Dendritic cell treated with granulocyte-macrophage colony-stimulating factor and Interleukin-4, amounts not matched to agents 40 ng/mL and 50 ng/mL, for 4 days (primary cell): ENCODE data around the gene AREL1.

Source experiments
- H3K27ac Mint-ChIP-seq: one replicate; pipeline ENCODE4 v1.8.0; 2022; ENCODE audit warnings: mild to moderate bottlenecking, mixed read lengths
- H3K27me3 Mint-ChIP-seq: one replicate; pipeline ENCODE4 v1.8.0; 2022; ENCODE audit warnings: mild to moderate bottlenecking, mixed read lengths
- H3K36me3 Mint-ChIP-seq: one replicate; pipeline ENCODE4 v1.8.0; 2022; ENCODE audit warnings: low read depth, mixed read lengths
- H3K4me1 Mint-ChIP-seq: one replicate; pipeline ENCODE4 v1.8.0; 2022; ENCODE audit warnings: low read depth, mixed read lengths
- H3K4me3 Mint-ChIP-seq: one replicate; pipeline ENCODE4 v1.8.0; 2022; ENCODE audit warnings: mild to moderate bottlenecking, moderate library complexity, mixed read lengths
- H3K9me3 Mint-ChIP-seq: one replicate; pipeline ENCODE4 v1.8.0; 2022; ENCODE audit warnings: mixed read lengths
- intact Hi-C: fragments of 100-400 bp; cut with micrococcal nuclease; formaldehyde crosslinking; loops from one replicate; pipeline ENCODE4 v1.15.0; 2022

The AREL1 gene

GRCh38 chr14:74647678-74648461, 65.0 kb downstream of the AREL1 start:
- Mint-ChIP-seq H3K27ac (no peak overlapping the region), H3K9me3 (no peaks in the 10 kb centered on the region), H3K4me3 (no peak overlapping the region), H3K36me3 (no peaks in the 10 kb centered on the region), H3K27me3 (peaks cover 11% of the 10 kb centered on the region), H3K4me1 (peaks cover 13% of the 10 kb centered on the region)
- intact Hi-C loops = no loop called here

- no peaks in the 10 kb centered on the region for H3K36me3 Mint-ChIP-seq
- intact Hi-C loops = no loop called here
- H3K4me3 Mint-ChIP-seq = no peak overlapping the region
- no peaks in the 10 kb centered on the region for H3K9me3 Mint-ChIP-seq
- H3K27ac Mint-ChIP-seq = no peak overlapping the region
- H3K4me1 Mint-ChIP-seq = peaks cover 13% of the 10 kb centered on the region
- peaks cover 11% of the 10 kb centered on the region for H3K27me3 Mint-ChIP-seq
These were observed 65.7 kb downstream of the AREL1 start for GRCh38 chr14:74647061-74647677.

- intact Hi-C loops = no loop called here
- H3K27ac Mint-ChIP-seq = no peak overlapping the region
- H3K36me3 Mint-ChIP-seq = no peaks in the 10 kb centered on the region
- H3K4me1 Mint-ChIP-seq = peaks cover 13% of the 10 kb centered on the region
- no peak overlapping the region for H3K4me3 Mint-ChIP-seq
- H3K27me3 Mint-ChIP-seq = peaks cover 11% of the 10 kb centered on the region
- H3K9me3 Mint-ChIP-seq = no peaks in the 10 kb centered on the region
These were observed 67.0 kb downstream of the AREL1 start for GRCh38 chr14:74645756-74646470.

GRCh38 chr14:74645244-74645643, 67.6 kb downstream of the AREL1 start:
- Mint-ChIP-seq H3K4me1 (peaks cover 13% of the 10 kb centered on the region), H3K9me3 (no peaks in the 10 kb centered on the region), H3K27ac (no peak overlapping the region), H3K27me3 (peaks cover 11% of the 10 kb centered on the region), H3K36me3 (no peaks in the 10 kb centered on the region), H3K4me3 (no peak overlapping the region)
- intact Hi-C loops = no loop called here

GRCh38 chr14:74641601-74642391, 71.1 kb downstream of the AREL1 start:
- no peaks in the 10 kb centered on the region for H3K9me3 Mint-ChIP-seq
- no peak overlapping the region for H3K4me3 Mint-ChIP-seq
- peaks cover 14% of the 10 kb centered on the region for H3K4me1 Mint-ChIP-seq
- H3K27ac Mint-ChIP-seq = no peak overlapping the region
- H3K27me3 Mint-ChIP-seq = peaks cover 9% of the 10 kb centered on the region
- intact Hi-C loops = no loop called here
- no peaks in the 10 kb centered on the region for H3K36me3 Mint-ChIP-seq

GRCh38 chr14:74638966-74639365, 73.9 kb downstream of the AREL1 start:
- Mint-ChIP-seq H3K27ac (no peak overlapping the region), H3K4me1 (peaks cover 7% of the 10 kb centered on the region), H3K4me3 (no peak overlapping the region), H3K9me3 (no peaks in the 10 kb centered on the region), H3K36me3 (no peaks in the 10 kb centered on the region), H3K27me3 (peaks cover 9% of the 10 kb centered on the region)
- intact Hi-C loops = no loop called here

- peaks cover 7% of the 10 kb centered on the region for H3K4me1 Mint-ChIP-seq
- H3K36me3 Mint-ChIP-seq = no peaks in the 10 kb centered on the region
- H3K27ac Mint-ChIP-seq = no peak overlapping the region
- H3K27me3 Mint-ChIP-seq = peaks cover 10% of the 10 kb centered on the region
- intact Hi-C loops = no loop called here
- no peaks in the 10 kb centered on the region for H3K9me3 Mint-ChIP-seq
- H3K4me3 Mint-ChIP-seq = no peak overlapping the region
These were observed 74.8 kb downstream of the AREL1 start for GRCh38 chr14:74638066-74638465.

- Mint-ChIP-seq H3K4me1 (peaks cover 7% of the 10 kb centered on the region), H3K36me3 (no peaks in the 10 kb centered on the region), H3K27ac (no peak overlapping the region), H3K9me3 (no peaks in the 10 kb centered on the region), H3K4me3 (no peak overlapping the region), H3K27me3 (peaks cover 10% of the 10 kb centered on the region)
- intact Hi-C loops = no loop called here
These were observed 75.7 kb downstream of the AREL1 start for GRCh38 chr14:74637178-74637550.

- intact Hi-C loops = no loop called here
- Mint-ChIP-seq H3K27me3 (peaks cover 10% of the 10 kb centered on the region), H3K36me3 (no peaks in the 10 kb centered on the region), H3K4me1 (peaks cover 7% of the 10 kb centered on the region), H3K9me3 (no peaks in the 10 kb centered on the region), H3K27ac (no peak overlapping the region), H3K4me3 (no peak overlapping the region)
These were observed 76.3 kb downstream of the AREL1 start for GRCh38 chr14:74636424-74637177.

GRCh38 chr14:74635847-74636246, 77.0 kb downstream of the AREL1 start:
- H3K27me3 Mint-ChIP-seq = peaks cover 13% of the 10 kb centered on the region
- H3K36me3 Mint-ChIP-seq = no peaks in the 10 kb centered on the region
- intact Hi-C loops = no loop called here
- H3K9me3 Mint-ChIP-seq = no peaks in the 10 kb centered on the region
- H3K4me1 Mint-ChIP-seq = peaks cover 7% of the 10 kb centered on the region
- no peak overlapping the region for H3K27ac Mint-ChIP-seq
- H3K4me3 Mint-ChIP-seq = no peak overlapping the region

GRCh38 chr14:74634964-74635363, 77.9 kb downstream of the AREL1 start:
- Mint-ChIP-seq H3K27ac (no peak overlapping the region), H3K4me1 (peaks cover 7% of the 10 kb centered on the region), H3K36me3 (no peaks in the 10 kb centered on the region), H3K4me3 (no peak overlapping the region), H3K9me3 (no peaks in the 10 kb centered on the region), H3K27me3 (peaks cover 16% of the 10 kb centered on the region)
- intact Hi-C loops = no loop called here

GRCh38 chr14:74634481-74634880, 78.4 kb downstream of the AREL1 start:
- Mint-ChIP-seq H3K4me3 (no peak overlapping the region), H3K27ac (no peak overlapping the region), H3K36me3 (no peaks in the 10 kb centered on the region), H3K27me3 (peaks cover 16% of the 10 kb centered on the region), H3K9me3 (no peaks in the 10 kb centered on the region), H3K4me1 (peaks cover 7% of the 10 kb centered on the region)
- intact Hi-C loops = no loop called here
